NAMALWA (cell line): ENCODE data around the gene SLC6A19.
A peak's percentile ranks its signal among the peaks of the same experiment; 100 is the strongest.
"Not testable (repeated sequence)": the region's sequence is repeated elsewhere in the genome, so short reads cannot be mapped to it uniquely, and the experiment has no call there.

Source experiments
- DNase-seq: peaks from one replicate; pipeline ENCODE4 v3.0.0-alpha.2; 2015; ENCODE audit warnings: low spot score

The SLC6A19 gene

GRCh38 chr5:1223278-1223670 is 21.9 kb downstream of the SLC6A19 start:
- DNase-seq: no peak

- DNase-seq: no peak
Measured at GRCh38 chr5:1224631-1225030, 23.2 kb downstream of the SLC6A19 start.

DNA sequence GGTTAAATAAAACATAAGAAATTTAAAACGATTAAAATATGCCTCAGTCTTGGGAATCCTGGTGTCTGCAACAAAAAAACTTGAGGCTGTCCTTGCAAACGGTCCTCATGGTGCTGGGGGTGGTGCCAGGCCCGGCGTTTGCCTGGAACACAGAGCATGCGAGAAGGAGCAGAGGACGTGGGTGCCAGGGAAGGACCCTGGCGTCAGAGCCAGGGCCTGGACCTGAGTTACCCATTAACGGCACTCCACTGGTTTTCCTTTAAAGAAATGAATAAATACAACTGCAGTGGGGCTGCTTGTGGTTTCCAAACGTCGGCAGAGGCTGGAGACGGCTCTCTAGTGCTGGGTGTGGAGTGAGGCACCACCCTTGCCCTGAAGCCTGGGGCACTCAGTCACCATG is 23.7 kb downstream of the SLC6A19 start, which contains the start of gene SLC6A18:
Gene SLC6A18, plus strand, starts transcription at position 301 of the 400 bp plus-strand sequence. Its CDS starts 97 bp downstream, at position 398.
- DNase-seq: no peak

DNA sequence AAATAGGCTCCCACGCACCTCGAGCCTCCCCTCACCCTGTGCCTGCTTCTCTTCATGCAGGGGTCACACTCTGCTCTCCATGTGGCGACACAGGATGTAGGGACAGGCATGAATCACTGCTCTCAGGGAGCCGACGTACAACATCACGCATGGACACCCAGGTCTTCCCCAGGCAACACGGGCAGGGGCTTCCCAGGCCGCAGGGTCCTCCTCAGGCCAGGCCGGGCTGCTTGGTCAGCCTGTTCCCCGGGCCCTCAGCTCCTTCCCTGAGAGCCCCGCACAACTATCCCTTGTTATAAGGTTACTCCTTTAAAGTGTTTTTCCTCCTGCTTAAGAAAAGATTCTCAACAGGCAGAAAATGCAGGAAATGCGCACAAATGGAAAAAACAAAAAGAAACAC is 24.8 kb downstream of the SLC6A19 start:
- no peak for DNase-seq

GRCh38 chr5:1226839-1227581 is 25.6 kb downstream of the SLC6A19 start:
- no peak for DNase-seq

- no peak for DNase-seq
Measured at GRCh38 chr5:1227667-1228066, 26.3 kb downstream of the SLC6A19 start.

GRCh38 chr5:1228120-1228519 is 26.7 kb downstream of the SLC6A19 start:
- no peak for DNase-seq

DNA sequence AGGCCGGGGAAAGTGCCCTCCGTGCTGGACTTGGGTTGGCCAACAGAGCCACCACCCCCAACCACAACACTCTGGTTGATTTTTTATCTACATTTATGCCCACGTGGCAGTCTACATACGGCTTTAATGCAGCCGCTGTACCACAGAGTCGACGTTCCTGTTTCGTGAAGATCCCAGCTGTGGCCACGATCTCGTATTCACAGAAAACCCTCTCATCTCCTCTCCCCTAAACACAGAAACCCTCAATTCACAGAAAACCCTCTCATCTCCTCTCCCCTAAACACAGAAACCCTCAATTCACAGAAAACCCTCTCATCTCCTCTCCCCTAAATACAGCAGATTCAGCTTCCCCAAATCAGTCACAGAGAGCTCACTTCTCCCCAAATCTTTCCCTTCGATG is 27.6 kb downstream of the SLC6A19 start:
- not testable (repeated sequence) for DNase-seq

- DNase-seq: no peak
Measured at GRCh38 chr5:1229822-1230221, 28.4 kb downstream of the SLC6A19 start.

- DNase-seq: no peak
Measured at GRCh38 chr5:1230551-1230950, 29.2 kb downstream of the SLC6A19 start.

DNA sequence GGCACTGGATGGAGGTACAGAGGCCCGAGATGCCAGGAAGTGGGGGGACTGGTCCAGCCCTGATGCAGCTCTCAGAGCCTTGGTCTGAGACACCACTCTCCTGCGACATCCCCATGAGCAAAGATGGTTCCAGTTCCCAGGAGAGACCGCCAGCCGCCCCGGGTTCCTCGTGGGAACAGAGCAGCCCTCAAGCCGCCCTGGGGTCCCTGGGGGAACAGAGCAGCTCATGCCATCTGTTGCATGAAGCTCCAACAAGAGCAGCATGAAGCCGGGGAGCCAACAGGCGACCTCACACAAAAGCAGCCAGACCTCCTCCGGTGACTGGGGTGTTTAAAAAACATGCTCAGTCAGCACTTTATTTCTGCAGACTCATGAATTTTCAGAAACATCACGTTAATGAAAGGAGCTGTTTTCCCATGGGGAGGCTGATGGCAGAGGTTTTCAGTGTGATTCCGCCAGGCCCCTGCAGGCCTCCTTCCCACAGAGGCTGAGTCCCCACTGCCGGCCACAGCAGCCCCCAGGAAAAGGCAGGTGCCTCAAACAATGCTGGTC is 30.0 kb downstream of the SLC6A19 start:
- DNase-seq: no peak

DNA sequence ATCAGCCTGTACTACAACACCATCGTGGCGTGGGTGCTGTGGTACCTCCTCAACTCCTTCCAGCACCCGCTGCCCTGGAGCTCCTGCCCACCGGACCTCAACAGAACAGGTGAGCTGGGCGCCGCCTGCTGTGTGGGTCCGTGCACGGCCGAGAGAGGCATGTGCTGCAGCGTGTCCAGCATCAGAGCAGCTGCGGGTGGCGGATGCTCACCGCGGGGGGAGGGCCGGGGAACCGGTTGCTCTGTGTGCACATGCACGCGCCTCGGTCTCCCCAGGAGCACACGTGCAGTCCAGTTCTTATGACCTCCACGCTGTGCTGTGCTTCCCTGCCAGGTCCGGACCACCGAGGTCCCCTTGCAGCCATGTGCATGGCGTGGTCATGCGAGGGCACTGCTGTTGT is 31.4 kb downstream of the SLC6A19 start:
- no peak for DNase-seq

- DNase-seq: peak; percentile 57
Measured at GRCh38 chr5:1235379-1235778, 34.0 kb downstream of the SLC6A19 start.

GRCh38 chr5:1235838-1236237 is 34.4 kb downstream of the SLC6A19 start:
- DNase-seq: no peak

GRCh38 chr5:1239505-1240251 is 38.3 kb downstream of the SLC6A19 start:
- no peak for DNase-seq

GRCh38 chr5:1240496-1241260 is 39.3 kb downstream of the SLC6A19 start:
- DNase-seq: no peak

- DNase-seq: no peak
Measured at GRCh38 chr5:1241509-1242080, 40.2 kb downstream of the SLC6A19 start.

DNA sequence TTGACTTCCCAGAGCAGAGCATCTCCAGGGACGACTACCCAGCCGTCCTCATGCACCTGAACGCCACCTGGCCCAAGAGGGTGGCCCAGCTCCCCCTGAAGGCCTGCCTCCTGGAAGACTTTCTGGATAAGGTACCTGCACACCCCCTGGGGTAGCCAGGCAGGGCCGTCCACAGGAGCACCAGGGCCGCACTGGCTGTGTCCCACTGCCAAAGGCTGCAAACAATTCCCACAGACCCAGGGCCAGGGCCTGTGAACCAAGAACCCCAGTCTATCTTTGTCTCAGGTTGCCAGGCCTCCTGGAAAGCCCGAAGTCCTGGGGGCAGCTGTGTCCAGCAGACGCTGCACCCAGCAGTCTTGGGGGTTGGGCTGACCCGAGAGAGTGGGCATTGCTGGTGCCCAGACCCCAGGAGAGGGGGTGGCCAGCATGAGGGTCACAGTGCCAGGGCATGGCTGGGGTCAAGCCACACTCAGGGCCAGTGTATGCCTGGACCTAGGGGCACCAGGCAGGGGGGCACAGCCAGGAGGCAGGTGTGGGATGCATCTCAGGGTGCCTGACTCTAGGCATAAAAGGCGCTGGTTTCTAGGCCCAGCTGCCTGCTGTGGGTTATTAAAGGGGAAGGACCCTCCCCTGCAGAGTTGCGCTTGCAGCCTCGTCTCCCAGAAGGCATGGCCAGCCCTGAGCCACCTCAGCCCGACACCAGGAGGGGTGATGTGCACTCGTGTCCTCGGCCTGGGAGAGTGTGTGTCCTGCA is 41.5 kb downstream of the SLC6A19 start:
- DNase-seq: peak; percentile 44

DNA sequence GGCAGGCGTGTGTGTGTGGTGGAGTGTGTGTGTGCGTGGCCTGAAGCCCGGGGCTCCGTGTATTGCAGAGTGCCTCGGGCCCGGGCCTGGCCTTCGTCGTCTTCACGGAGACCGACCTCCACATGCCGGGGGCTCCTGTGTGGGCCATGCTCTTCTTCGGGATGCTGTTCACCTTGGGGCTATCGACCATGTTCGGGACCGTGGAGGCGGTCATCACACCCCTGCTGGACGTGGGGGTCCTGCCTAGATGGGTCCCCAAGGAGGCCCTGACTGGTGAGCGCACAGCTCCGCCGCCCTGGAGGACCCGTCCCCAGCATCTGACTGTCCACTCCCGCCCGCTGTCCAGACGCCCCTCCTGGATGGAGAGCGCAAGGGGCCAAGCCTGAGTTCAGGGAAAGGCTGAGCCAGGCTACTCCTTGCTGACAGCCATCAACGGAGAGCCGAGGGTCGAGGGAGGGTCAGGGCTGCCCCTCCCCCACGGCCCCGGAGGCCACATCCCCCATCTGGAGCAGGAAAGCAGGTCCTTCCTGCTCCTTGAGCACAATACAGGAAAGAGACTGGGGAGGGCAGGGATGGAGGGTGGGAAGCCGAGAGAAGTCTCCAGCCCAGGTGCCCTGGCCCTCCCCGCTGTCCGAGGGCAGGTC is 42.2 kb downstream of the SLC6A19 start:
- no peak for DNase-seq

DNA sequence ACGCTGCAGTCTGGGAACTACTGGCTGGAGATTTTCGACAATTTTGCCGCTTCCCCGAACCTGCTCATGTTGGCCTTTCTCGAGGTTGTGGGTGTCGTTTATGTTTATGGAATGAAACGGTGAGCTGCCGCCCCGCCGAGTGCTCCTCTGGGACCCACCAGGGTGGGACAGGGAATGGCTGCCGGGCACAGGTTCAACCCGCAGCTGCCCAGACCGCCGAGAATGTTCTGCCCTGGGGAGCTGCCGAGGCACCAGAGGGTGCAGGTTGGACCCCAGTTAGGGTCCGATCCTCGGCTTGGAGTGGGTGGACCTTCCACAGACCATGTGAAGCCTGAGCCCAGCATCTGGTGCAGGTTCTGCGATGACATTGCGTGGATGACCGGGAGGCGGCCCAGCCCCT is 42.9 kb downstream of the SLC6A19 start:
- no peak for DNase-seq

DNA sequence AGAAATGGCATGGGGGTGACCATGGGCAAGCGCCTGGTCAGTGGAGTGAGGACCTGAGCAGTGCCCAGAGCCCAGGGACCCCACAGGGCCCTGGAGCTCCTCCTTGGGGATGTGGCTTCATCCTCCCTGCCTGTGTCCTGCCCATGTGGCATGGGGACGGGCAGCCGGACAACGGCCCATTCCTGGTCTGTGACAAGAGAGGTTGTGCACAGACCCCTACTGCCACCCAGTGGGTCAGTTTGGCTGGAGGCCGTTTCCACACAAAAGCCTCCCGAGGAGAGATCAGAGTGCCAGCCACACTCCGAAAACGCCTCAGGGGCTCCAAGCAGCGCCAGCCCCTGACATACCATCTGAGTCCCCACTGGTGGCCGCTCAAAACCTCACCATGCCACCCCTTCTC is 43.6 kb downstream of the SLC6A19 start:
- no peak for DNase-seq
